Measurements from ENCODE around the gene LRP4. TPM values are rescaled to one million over a fixed set of nuclear protein-coding genes. Genes with fewer than 3 reads are reported as not detected.

Gene LRP4
- polyA plus RNA-seq, 1 donor, result 15.6 TPM

DNA sequence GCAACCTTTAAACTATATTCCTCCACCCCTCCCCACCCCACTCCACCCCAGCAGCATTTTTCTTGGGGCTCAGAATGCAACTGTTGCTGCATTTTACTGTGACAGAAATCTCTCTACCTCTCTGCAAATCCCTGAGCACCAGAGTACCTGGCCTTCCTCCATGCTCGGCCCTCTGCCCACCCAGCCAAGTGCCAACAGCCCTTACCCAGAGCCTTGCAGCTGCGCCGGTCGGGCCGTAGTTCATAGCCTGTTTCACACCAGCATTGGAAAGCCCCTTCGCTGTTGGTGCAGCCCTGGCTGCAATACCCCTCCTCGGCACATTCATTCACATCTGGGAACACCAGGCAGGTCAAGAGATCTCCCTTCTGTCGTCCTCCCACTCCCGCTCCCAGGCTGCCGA, 23.4 kb downstream of the LRP4 start:
- DNase-seq, result no peak
- no peak overlapping the region for H3K4me3 ChIP-seq (ENCODE audit: low read length)
- WGBS (ENCODE audit: insufficient coverage, low lambda C conversion rate), result no CpG with 5 or more reads among the region's 10 CpGs
- H3K27me3 ChIP-seq (ENCODE audit: control insufficient read depth, insufficient read depth, low read length), result no peaks in the 10 kb centered on the region
- H3K4me1 ChIP-seq (ENCODE audit: control insufficient read depth, insufficient read depth, low read length), result no peaks in the 10 kb centered on the region
- H3K9me3 ChIP-seq (ENCODE audit: control insufficient read depth, low read depth, low read length), result no peaks in the 10 kb centered on the region
- no peak overlapping the region for H3K27ac ChIP-seq (ENCODE audit: low read length)
- peaks cover 34% of the 10 kb centered on the region for H3K36me3 ChIP-seq (ENCODE audit: control insufficient read depth, insufficient read depth, low read length)

- Histone ChIP-seq H3K4me3 (ENCODE audit: low read length) (no peak overlapping the region), H3K27ac (ENCODE audit: low read length) (no peak overlapping the region), H3K4me1 (ENCODE audit: control insufficient read depth, insufficient read depth, low read length) (no peaks in the 10 kb centered on the region), H3K9me3 (ENCODE audit: control insufficient read depth, low read depth, low read length) (no peaks in the 10 kb centered on the region), H3K36me3 (ENCODE audit: control insufficient read depth, insufficient read depth, low read length) (peaks cover 36% of the 10 kb centered on the region), H3K27me3 (ENCODE audit: control insufficient read depth, insufficient read depth, low read length) (no peaks in the 10 kb centered on the region)
- WGBS (ENCODE audit: insufficient coverage, low lambda C conversion rate), result 100% methylated on average over 3 of the region's 16 CpGs
- DNase-seq, result no peak
These were observed 23.8 kb downstream of the LRP4 start for GRCh38 chr11:46894506-46894905.

DNA sequence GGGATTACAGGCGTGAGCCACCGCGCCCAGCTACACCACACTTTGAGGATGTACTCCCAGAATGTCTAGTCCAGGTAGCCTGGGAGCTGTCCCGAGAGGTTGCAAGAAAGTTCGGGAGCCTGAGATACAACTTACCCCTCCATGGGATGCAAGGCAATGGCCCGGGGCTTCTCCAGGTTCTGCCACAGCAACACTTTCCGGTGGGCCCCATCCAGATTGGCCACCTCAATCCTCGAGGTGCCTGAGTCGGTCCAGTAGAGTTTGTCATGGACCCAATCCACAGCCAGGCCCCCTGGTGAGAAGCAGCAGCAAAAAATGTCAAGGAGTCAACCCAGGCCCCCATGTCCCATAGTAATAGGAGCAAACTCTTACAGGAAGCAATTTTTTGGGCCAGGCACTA, 25.5 kb downstream of the LRP4 start:
- H3K4me1 ChIP-seq (ENCODE audit: control insufficient read depth, insufficient read depth, low read length), result no peaks in the 10 kb centered on the region
- H3K4me3 ChIP-seq (ENCODE audit: low read length), result no peak overlapping the region
- no CpG with 5 or more reads among the region's 9 CpGs for WGBS (ENCODE audit: insufficient coverage, low lambda C conversion rate)
- no peak for DNase-seq
- H3K9me3 ChIP-seq (ENCODE audit: control insufficient read depth, low read depth, low read length), result no peaks in the 10 kb centered on the region
- peaks cover 32% of the 10 kb centered on the region for H3K36me3 ChIP-seq (ENCODE audit: control insufficient read depth, insufficient read depth, low read length)
- H3K27ac ChIP-seq (ENCODE audit: low read length), result no peak overlapping the region
- no peaks in the 10 kb centered on the region for H3K27me3 ChIP-seq (ENCODE audit: control insufficient read depth, insufficient read depth, low read length)

DNA sequence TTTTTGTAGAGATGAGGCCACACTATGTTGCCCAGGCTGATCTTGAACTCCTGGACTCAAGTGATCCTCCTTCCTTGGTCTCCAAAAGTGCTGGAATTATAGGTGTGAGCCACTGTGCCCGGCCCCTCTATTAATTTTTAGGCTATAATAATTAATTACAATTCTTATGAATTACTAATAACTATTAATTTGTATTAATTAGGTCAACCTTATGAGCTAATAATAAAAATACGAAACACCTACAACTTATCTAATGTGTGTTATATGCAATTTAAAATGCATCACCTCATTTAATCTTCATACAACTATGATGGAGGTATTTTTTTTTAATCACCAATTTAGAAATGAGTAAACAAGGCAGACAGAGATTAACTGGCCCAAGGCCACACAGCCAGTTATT, 26.2 kb downstream of the LRP4 start:
- no peak overlapping the region for H3K27ac ChIP-seq (ENCODE audit: low read length)
- H3K4me3 ChIP-seq (ENCODE audit: low read length), result no peak overlapping the region

DNA sequence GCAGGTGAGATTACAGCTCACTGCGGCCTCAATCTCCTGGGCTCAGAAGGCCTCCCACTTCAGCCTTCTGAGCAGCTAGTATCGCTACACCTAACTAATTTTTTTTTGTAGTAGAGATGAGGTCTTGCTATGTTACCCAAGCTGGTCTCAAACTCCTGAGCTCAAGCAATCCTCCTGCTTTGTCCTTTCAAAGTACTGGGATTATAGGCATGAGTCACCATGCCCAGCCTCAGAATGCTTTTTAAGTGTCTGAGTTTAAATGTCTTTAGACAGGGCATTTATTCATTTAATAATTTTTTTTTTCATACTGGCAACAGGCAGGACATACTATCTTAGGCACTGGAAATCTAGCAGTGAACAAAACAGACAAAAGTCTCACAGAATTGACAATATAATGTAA, 27.7 kb downstream of the LRP4 start:
- Histone ChIP-seq H3K9me3 (ENCODE audit: control insufficient read depth, low read depth, low read length) (no peaks in the 10 kb centered on the region), H3K4me3 (ENCODE audit: low read length) (no peak overlapping the region), H3K4me1 (ENCODE audit: control insufficient read depth, insufficient read depth, low read length) (no peaks in the 10 kb centered on the region), H3K36me3 (ENCODE audit: control insufficient read depth, insufficient read depth, low read length) (peaks cover 40% of the 10 kb centered on the region), H3K27ac (ENCODE audit: low read length) (no peak overlapping the region), H3K27me3 (ENCODE audit: control insufficient read depth, insufficient read depth, low read length) (no peaks in the 10 kb centered on the region)
- WGBS (ENCODE audit: insufficient coverage, low lambda C conversion rate), result no CpG with 5 or more reads among the region's 2 CpGs
- DNase-seq, result no peak

More for the DNA sequence above, 26.2 kb downstream of the LRP4 start:
- peaks cover 34% of the 10 kb centered on the region for H3K36me3 ChIP-seq (ENCODE audit: control insufficient read depth, insufficient read depth, low read length)
- DNase-seq, result no peak
- H3K9me3 ChIP-seq (ENCODE audit: control insufficient read depth, low read depth, low read length), result no peaks in the 10 kb centered on the region
- no CpG with 5 or more reads among the region's 2 CpGs for WGBS (ENCODE audit: insufficient coverage, low lambda C conversion rate)
- H3K4me1 ChIP-seq (ENCODE audit: control insufficient read depth, insufficient read depth, low read length), result no peaks in the 10 kb centered on the region
- no peaks in the 10 kb centered on the region for H3K27me3 ChIP-seq (ENCODE audit: control insufficient read depth, insufficient read depth, low read length)

DNA sequence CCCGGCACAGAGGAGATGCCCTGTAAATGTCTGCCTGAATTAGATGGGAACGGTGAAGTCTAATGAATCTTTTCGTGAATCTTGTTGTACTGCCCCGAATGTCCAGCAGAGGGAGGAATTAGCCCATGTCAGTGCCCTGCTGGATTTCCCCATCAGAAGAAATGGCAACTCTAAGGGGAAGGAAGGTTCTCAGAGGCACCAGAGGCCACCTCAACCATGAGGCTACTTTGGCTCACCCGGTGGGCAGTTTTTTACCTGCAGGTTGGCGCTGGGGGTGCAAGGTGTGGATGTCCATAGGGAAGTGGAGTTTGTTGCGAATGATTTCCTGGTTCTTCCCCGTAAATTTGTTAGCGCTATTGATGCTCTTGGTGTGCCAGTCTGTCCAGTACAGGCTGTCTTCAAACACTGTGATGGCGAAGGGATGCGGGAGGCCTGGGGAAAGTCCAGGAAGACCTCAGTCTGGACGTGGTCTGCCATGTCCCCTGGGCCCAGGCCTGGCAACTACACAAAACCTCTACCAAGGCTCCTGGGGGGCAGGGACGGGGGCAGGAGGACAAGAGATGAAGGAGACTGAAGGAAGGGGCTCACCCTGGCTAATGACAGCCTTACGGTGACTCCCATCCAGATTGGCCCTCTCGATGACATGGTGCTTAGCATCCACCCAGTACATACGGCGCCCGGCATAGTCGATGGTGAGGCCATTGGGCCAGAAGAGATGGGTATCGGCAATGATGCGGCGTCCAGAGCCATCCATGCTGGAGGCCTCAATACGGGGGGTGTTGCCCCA, 28.5 kb downstream of the LRP4 start:
- Histone ChIP-seq H3K27ac (ENCODE audit: low read length) (no peak overlapping the region), H3K4me1 (ENCODE audit: control insufficient read depth, insufficient read depth, low read length) (no peaks in the 10 kb centered on the region), H3K4me3 (ENCODE audit: low read length) (no peak overlapping the region), H3K36me3 (ENCODE audit: control insufficient read depth, insufficient read depth, low read length) (peaks cover 41% of the 10 kb centered on the region), H3K27me3 (ENCODE audit: control insufficient read depth, insufficient read depth, low read length) (no peaks in the 10 kb centered on the region), H3K9me3 (ENCODE audit: control insufficient read depth, low read depth, low read length) (no peaks in the 10 kb centered on the region)
- DNase-seq, result peak; percentile 43 to 49
- WGBS (ENCODE audit: insufficient coverage, low lambda C conversion rate), result no CpG with 5 or more reads among the region's 23 CpGs

DNA sequence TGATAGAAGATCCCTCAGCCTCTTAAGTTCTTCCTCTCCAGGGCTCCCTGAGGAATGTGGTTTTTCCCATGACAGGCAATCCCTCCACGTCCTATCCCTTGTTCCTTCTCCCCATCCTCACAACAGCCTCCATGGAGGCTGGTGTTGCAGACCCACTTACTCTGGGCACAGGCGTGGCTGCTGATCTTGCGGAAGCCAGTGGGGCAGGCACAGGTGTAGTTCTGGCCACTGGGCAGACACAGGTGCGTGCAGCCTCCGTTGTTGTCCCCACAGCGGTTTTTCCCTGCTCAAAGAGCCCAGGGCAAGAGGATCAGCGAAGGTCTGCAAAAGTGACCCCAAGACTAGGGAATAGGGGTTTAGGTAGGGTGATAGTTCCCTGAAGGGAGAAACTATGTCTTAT, 29.1 kb downstream of the LRP4 start:
- DNase-seq, result no peak
- Histone ChIP-seq H3K4me1 (ENCODE audit: control insufficient read depth, insufficient read depth, low read length) (no peaks in the 10 kb centered on the region), H3K27ac (ENCODE audit: low read length) (no peak overlapping the region), H3K36me3 (ENCODE audit: control insufficient read depth, insufficient read depth, low read length) (peaks cover 38% of the 10 kb centered on the region), H3K4me3 (ENCODE audit: low read length) (no peak overlapping the region), H3K9me3 (ENCODE audit: control insufficient read depth, low read depth, low read length) (no peaks in the 10 kb centered on the region), H3K27me3 (ENCODE audit: control insufficient read depth, insufficient read depth, low read length) (no peaks in the 10 kb centered on the region)
- WGBS (ENCODE audit: insufficient coverage, low lambda C conversion rate), result no CpG with 5 or more reads among the region's 7 CpGs

DNA sequence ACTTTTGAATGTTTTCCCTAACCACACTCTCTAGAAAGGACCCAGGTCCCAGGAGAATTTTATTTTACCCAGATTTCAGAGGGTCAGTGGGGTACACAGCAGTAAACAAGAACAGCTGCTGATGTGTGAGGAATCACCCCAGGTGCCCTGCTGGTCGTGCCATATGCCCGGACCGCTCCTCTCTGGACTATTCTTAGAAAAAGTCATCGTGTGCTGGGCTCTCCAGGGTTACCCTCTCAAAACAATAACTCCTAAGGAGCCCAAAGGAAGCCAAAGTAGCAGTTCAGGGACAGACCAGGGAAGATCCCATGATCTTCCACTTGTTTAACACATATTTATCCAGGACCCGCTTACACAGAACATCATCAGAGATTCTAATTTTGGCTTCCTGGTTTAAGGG, 29.7 kb downstream of the LRP4 start:
- H3K27ac ChIP-seq (ENCODE audit: low read length), result no peak overlapping the region
- WGBS (ENCODE audit: insufficient coverage, low lambda C conversion rate), result no CpG with 5 or more reads among the region's 5 CpGs
- H3K4me1 ChIP-seq (ENCODE audit: control insufficient read depth, insufficient read depth, low read length), result no peaks in the 10 kb centered on the region
- H3K9me3 ChIP-seq (ENCODE audit: control insufficient read depth, low read depth, low read length), result no peaks in the 10 kb centered on the region
- no peaks in the 10 kb centered on the region for H3K27me3 ChIP-seq (ENCODE audit: control insufficient read depth, insufficient read depth, low read length)
- H3K4me3 ChIP-seq (ENCODE audit: low read length), result no peak overlapping the region
- H3K36me3 ChIP-seq (ENCODE audit: control insufficient read depth, insufficient read depth, low read length), result peaks cover 40% of the 10 kb centered on the region
- no peak for DNase-seq

- Histone ChIP-seq H3K4me3 (ENCODE audit: low read length) (no peak overlapping the region), H3K27me3 (ENCODE audit: control insufficient read depth, insufficient read depth, low read length) (no peaks in the 10 kb centered on the region), H3K27ac (ENCODE audit: low read length) (no peak overlapping the region), H3K36me3 (ENCODE audit: control insufficient read depth, insufficient read depth, low read length) (peaks cover 47% of the 10 kb centered on the region), H3K4me1 (ENCODE audit: control insufficient read depth, insufficient read depth, low read length) (no peaks in the 10 kb centered on the region), H3K9me3 (ENCODE audit: control insufficient read depth, low read depth, low read length) (no peaks in the 10 kb centered on the region)
- 93% methylated on average over 3 of the region's 11 CpGs for WGBS (ENCODE audit: insufficient coverage, low lambda C conversion rate)
- no peak for DNase-seq
These were observed 32.1 kb downstream of the LRP4 start for GRCh38 chr11:46886211-46886610.

- no peaks in the 10 kb centered on the region for H3K27me3 ChIP-seq (ENCODE audit: control insufficient read depth, insufficient read depth, low read length)
- no peak overlapping the region for H3K4me3 ChIP-seq (ENCODE audit: low read length)
- H3K4me1 ChIP-seq (ENCODE audit: control insufficient read depth, insufficient read depth, low read length), result no peaks in the 10 kb centered on the region
- H3K9me3 ChIP-seq (ENCODE audit: control insufficient read depth, low read depth, low read length), result no peaks in the 10 kb centered on the region
- DNase-seq, result no peak
- peaks cover 50% of the 10 kb centered on the region for H3K36me3 ChIP-seq (ENCODE audit: control insufficient read depth, insufficient read depth, low read length)
- H3K27ac ChIP-seq (ENCODE audit: low read length), result no peak overlapping the region
- WGBS (ENCODE audit: insufficient coverage, low lambda C conversion rate), result no CpG with 5 or more reads among the region's 10 CpGs
These were observed 39.2 kb downstream of the LRP4 start for GRCh38 chr11:46879056-46879585.

DNA sequence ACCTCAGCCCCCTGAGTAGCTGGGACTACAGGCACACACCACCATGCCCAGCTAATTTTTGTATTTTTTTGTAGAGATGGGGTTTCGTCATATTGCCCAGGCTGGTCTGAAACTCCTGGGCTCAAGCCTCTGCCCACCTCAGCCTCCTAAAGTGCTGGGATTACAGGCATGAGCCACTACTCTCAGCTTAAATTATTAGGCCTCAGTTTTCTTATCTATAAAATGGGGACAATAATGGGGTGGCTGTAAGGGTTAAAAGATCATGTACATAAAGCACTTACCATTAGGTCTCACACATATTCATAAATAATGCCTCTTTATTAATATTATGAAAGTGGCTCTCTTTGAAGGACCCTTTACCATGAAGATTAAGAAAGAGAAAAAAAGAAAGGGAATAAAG, 40.8 kb downstream of the LRP4 start:
- H3K27ac ChIP-seq (ENCODE audit: low read length), result no peak overlapping the region
- no peak overlapping the region for H3K4me3 ChIP-seq (ENCODE audit: low read length)
- no peaks in the 10 kb centered on the region for H3K27me3 ChIP-seq (ENCODE audit: control insufficient read depth, insufficient read depth, low read length)
- H3K36me3 ChIP-seq (ENCODE audit: control insufficient read depth, insufficient read depth, low read length), result peaks cover 49% of the 10 kb centered on the region
- no peak for DNase-seq
- no peaks in the 10 kb centered on the region for H3K4me1 ChIP-seq (ENCODE audit: control insufficient read depth, insufficient read depth, low read length)
- WGBS (ENCODE audit: insufficient coverage, low lambda C conversion rate), result no CpG with 5 or more reads among the region's 1 CpG
- no peaks in the 10 kb centered on the region for H3K9me3 ChIP-seq (ENCODE audit: control insufficient read depth, low read depth, low read length)

All from large intestine (tissue), 3 donors.